Erythroblast (primary cell): ENCODE results near the gene ESR1.
"Not testable (repeated sequence)": the region's sequence is repeated elsewhere in the genome, so short reads cannot be mapped to it uniquely, and the experiment has no call there.

Experiments
- DNase-seq, 2 experiments: peaks; one replicate each; lab custom pipeline; 2025; lab: John Stamatoyannopoulos, UW
- GATA1 ChIP-seq: IDR thresholded peaks from 2 replicates; pipeline ENCODE4 v1.6.1; 2011; ENCODE audit warnings: low read depth, mild to moderate bottlenecking, control low read depth, low read length, moderate library complexity
- POLR2A ChIP-seq: IDR thresholded peaks from 2 replicates; pipeline ENCODE4 v1.6.1; 2011; ENCODE audit warnings: mild to moderate bottlenecking, low read length

Gene ESR1

DNA sequence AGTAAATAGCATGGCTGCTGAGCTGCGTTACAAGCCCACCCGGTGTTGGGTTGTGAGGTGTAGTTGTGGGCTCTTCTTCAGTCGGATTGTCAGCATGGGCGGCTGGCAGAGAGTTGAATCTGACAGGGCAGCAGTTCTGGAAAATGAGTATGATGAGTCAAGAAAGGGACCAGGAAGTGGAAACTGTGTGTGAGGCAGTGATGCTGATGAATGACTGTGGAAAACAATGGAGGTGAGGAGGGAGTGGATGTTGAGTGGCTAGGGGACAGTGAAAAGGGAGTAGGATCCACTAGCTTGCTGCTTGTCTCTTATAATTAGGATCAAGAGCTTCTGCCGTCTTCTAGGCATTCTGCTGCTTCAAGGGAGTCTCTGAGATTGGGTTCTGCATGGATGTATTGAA lies 154.3 kb downstream of the ESR1 start:
- DNase-seq = no peak
- no peak for TF ChIP-seq GATA1
- no peak for TF ChIP-seq POLR2A

DNA sequence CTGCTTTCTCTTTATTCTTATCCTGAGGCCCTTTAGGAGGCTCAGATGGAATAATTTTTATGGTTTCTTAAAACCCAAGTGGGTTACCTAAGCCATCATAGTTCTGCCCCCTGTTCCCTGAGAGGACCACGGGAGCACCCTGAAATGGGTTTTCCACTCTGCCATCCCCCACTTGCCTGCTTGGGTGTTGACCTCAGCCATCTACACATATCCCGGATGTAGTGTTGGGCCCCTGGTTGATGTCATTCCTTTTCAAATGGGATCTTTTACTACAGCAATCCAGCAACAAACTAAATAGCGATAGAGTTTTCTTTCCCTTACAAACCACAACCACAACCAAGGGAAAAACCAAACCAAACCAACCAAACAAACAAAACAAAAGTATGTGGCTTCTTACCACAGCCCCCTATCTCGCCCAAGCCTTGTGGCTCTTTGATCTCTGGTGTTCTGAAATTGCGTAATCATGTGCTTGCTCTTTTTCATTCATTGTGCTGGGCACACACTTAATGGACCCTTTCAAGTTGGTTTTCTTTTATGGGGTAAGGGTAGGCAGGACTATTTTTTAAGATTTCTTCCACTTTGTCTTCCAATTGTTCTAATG lies 154.9 kb downstream of the ESR1 start:
- no peak for TF ChIP-seq POLR2A
- DNase-seq = no peak

DNA sequence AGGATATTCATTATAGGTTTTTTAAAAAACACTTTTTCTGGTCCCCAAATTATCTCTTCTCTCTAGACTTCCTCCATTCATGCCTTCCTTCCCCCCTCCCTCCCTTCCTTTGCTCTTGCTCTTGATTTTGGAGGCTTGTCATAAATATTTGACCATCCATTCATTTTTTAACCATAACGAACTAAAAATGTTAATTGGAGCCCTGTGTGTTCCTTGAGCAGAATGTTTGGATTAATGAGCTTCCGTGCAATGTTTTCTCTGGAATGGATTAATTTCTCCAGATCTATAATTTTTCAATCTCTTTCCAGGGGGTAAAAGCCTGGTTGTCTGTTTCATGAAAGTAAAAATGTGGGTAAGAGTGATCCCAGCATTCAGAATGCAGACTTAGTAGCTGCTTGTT lies 155.5 kb downstream of the ESR1 start:
- no peak for DNase-seq
- TF ChIP-seq POLR2A (no peak), GATA1 (no peak)

DNA sequence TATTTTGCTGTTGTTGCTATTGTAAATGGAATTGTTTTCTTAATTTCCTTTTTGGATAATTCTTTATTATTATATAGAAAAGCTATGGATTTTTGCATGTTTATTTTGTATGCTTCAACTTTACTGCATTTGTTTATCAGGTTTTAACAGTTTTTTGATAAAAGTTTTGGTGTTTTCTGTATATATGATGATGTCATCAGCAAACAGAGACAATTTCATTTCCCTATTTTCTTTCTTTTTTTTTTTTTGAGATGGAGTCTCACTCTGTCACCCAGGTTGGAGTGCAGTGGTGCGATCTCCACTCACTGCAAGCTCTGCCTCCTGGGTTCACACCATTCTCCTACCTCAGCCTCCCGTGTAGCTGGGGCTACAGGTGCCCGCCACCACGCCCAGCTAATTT lies 156.9 kb downstream of the ESR1 start:
- DNase-seq = not testable (repeated sequence)

DNA sequence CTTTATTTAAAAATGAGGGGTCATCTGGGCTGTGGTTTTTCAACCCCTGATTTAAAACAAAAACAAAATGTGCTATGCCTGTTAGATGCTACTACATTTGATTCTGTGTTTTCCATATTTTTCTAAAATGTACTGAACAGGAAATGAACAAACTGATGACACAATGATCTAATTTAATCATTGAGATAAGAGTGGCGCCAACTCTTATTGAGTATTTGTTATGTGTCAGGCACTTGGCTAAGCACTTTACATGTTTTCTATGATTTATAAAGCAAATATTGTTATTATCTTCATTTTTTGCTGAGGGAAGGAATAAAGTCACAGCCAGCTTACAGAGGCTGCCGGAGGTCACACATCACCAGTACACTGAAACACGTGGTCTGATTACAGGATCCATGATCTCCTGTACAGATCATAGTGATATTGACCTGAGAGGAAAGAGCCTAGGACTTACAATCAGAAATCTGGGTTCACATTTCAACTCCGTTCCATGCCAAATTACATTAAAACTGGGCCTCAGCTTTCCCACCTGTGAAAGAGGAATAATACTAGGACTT lies 166.7 kb downstream of the ESR1 start:
- DNase-seq = no peak
- no peak for TF ChIP-seq GATA1
- TF ChIP-seq POLR2A = no peak

DNA sequence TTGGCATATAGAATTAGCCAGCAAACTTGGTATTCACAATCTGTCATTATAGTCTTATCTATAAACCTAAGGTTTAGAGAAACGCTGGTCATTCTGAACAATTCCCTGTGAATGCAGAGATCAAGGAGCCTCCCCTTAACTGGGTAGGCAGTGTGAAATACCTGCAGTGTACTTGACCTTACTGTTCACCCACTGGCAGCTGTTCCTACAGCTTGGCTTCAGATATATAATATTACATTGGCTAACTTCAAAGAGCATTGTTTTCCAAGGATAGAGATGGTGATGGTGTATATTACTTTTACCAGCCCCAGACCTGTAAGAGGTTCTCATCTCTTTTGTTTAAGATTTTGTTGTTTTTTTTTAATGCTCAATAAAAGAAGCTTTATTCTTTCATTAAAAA lies 168.3 kb downstream of the ESR1 start:
- no peak for TF ChIP-seq POLR2A
- no peak for TF ChIP-seq GATA1
- no peak for DNase-seq

DNA sequence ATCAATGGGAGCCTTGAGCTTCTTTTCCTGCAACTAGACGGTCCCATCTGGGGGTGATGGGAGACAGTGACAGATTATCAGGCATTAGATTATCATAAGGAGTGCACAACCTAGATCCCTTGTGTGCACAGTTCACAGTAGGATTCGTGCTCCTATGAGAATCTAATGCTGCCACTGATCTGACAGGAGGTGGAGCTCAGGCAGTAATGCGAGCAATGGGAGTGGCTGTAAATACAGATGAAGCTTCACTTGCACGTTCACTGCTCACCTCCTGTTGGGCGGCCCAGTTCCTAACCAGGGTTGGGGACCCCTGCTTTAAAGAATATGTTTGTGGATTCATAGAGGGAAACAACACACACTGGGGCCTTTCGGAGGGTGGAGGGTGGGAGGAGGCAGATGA lies 180.7 kb downstream of the ESR1 start:
- not testable (repeated sequence) for DNase-seq

DNA sequence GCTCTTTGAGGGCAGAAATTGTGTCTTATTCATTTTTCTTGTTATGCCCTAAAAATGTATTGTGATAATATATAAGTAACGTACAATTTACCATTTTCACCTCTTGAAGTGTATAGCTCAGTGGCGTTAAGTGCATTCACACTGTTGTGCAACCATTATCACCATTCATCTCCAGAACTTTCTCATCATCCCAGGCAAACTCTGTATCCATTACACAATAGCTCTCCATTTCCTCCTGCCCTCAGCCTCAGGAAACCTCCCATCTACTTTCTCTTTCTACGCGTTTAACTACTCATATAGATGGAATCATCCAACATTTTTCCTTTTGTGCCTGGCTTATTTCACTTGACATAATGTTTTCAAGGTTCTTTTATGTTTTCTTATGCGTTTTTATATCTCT lies 184.6 kb downstream of the ESR1 start:
- no peak for TF ChIP-seq POLR2A
- no peak for TF ChIP-seq GATA1
- DNase-seq = no peak

DNA sequence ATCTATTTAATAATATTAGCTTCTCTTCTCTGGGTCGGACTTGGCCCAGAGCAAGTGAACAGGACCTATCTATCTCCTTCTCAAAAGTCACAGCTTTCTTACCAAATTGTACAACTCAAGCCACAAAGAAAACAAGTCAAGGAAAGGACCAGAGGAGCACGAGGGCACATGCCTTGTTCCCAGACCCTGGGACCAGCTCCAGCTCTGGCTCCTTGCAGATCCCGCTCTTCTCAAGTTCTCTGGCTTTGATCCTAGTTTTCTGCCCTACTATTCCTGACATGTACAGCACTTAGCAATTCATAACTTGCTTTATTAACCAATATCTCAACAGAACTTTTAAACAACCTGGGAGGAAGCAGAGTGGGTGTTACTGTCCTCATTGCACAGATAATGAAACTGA lies 185.9 kb downstream of the ESR1 start:
- DNase-seq = no peak
- no peak for TF ChIP-seq GATA1
- no peak for TF ChIP-seq POLR2A

DNA sequence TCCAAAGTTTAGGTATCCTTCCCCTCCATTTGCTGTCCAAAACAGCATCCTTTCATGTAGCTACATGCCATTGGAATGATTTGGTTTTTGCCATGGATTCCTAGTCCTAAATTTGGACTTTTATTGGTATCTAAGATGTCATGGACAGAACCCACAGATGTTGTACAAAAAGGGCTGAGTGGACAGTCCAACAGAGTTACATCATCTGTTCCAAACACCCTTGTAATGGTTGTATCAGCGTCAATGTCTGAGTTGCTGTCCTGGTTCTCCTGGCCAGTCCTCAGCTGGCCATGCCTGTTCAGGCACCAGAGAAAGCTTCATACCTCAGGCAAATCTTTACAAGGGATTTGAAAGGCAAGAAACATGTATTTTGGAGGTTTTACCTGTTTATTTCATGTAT lies 191.3 kb downstream of the ESR1 start:
- DNase-seq = no peak
- TF ChIP-seq GATA1 (no peak), POLR2A (no peak)

DNA sequence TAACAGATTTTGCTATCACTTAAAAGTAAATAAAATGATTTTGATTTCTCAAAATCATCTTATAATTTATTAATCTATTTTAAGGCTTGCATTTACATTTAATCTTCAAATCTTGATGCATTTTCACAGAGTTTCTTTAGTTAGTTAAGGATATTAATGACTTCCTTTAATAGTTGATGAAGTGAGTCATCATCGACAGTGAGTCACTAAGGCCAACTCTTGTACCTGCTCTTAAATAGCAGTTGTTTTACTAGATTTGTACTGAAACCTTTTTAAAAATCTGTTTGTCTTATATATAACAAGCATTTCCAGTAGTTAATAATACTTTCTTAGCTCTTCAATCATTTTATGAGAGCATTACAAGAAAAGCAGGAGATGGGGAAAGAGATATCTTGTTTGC lies 191.7 kb downstream of the ESR1 start:
- TF ChIP-seq GATA1 (no peak), POLR2A (no peak)
- DNase-seq = no peak

DNA sequence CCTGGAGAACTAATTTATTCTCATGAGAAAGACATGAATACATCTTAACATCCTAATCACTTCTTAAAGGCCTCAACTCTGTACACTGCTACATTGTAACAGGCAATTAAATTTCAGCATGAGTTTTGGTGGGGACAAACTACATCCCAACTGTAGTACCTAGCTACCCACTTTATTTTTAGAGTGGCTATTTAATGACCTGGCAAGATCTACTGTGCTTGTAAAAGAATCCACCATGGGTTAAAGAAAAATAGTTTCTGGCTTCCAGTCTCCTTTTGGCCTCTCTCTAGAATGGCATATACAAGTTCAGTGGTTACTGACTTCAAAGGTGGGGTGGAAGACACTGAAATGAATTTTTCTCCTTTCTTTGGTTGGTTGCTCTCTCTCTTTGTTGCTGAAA lies 193.9 kb downstream of the ESR1 start:
- TF ChIP-seq POLR2A (no peak), GATA1 (no peak)
- DNase-seq = no peak

DNA sequence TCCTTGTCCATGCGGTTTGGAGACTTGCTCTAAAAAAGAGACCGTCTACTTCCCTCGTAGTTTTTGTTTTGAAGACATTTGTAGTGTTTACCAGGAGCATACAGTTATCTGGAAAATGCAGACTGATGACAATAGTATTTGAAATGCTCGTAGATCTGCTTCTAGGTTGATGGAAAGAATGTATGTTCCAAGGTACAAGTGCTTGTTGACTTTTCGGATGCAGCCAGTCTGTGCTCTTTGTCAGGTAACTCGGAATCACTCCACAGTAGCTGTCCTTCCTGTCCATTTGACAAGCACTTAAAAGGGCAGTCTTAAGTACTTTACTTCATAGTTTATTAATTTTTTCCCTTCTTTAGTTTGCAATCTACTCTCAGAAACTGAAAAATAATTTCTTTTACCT lies 194.8 kb downstream of the ESR1 start:
- DNase-seq = no peak
- TF ChIP-seq GATA1 = no peak
- no peak for TF ChIP-seq POLR2A

DNA sequence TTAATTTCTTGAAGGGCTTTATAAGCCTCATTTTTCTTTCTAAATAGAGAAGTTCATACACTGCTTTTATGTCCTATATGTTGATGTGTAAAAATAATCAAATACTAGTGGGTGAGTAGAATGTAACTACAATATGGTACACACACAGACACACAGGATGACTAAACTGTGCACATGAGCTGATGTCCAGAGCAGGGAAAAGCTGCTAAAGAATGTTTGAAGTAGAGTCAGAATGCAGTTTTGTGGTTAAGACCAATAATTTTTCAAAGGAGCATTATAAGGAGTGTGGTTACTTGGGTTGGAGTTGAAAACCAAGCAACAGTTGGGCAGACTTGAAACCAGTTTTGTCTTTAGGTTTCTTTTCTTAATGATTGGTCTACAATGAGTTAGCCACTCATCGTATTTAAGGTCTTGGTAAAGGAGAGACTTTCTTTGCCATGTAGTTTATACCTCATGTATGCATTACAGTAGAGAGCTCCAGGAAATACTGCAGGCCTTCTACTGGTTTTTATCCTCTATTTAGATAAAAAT lies 196.6 kb downstream of the ESR1 start:
- TF ChIP-seq GATA1 = no peak
- TF ChIP-seq POLR2A = no peak
- DNase-seq = no peak

DNA sequence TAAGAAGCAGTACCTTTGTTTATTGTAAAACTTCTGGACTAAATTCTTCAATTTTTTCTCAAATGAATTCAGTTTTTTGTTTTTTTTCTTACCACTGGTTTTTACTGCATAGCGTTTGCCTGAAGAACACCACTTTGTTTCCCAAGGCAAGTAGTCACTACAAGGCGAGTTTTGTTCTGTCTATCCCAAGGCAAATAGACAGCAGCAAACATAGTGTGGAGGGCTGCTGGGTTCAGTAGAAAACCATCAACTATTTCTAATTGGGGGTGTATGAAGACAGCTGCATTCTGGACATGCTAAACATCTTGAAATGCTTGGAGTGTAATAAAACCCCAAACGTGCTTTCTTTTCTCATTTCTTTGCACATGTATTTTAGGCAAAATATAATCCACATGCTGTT lies 197.4 kb downstream of the ESR1 start:
- DNase-seq = no peak
- TF ChIP-seq GATA1 = no peak
- no peak for TF ChIP-seq POLR2A
